Measurements from ENCODE around the gene GALNT16. TPM values are rescaled to one million over a fixed set of nuclear protein-coding genes. Genes with fewer than 3 reads are reported as not detected.

GALNT16 gene
- total RNA-seq, 4 donors from 2014 or later, result 5.1 to 8.9 (median 8.7) TPM

- no peak for TF ChIP-seq CTCF (IDR thresholded peaks at IDR 0.05; ENCODE audit: low read depth)
Measured at GRCh38 chr14:69275331-69275730, 15.4 kb downstream of the GALNT16 start.

- no peak for TF ChIP-seq CTCF (IDR thresholded peaks at IDR 0.05; ENCODE audit: low read depth)
Measured at GRCh38 chr14:69280746-69281291, 20.9 kb downstream of the GALNT16 start.

GRCh38 chr14:69281450-69282169 lies 21.7 kb downstream of the GALNT16 start:
- no peak for TF ChIP-seq CTCF (IDR thresholded peaks at IDR 0.05; ENCODE audit: low read depth)

GRCh38 chr14:69282448-69282847 lies 22.5 kb downstream of the GALNT16 start:
- TF ChIP-seq CTCF (IDR thresholded peaks at IDR 0.05; ENCODE audit: low read depth), result no peak

- no peak for TF ChIP-seq CTCF (IDR thresholded peaks at IDR 0.05; ENCODE audit: low read depth)
Measured at GRCh38 chr14:69284170-69284569, 24.2 kb downstream of the GALNT16 start.

- TF ChIP-seq CTCF (IDR thresholded peaks at IDR 0.05; ENCODE audit: low read depth), result no peak
Measured at GRCh38 chr14:69285661-69286255, 25.8 kb downstream of the GALNT16 start.

Measured in subcutaneous adipose tissue (tissue), 4 donors.